Hematopoietic multipotent progenitor cell treated with erythropoietin and hydrocortisone succinate and interleukin-3 and kit ligand, for 17 days (in vitro differentiated cells): ENCODE data around the gene C13orf46.
"Not testable (repeated sequence)": the region's sequence is repeated elsewhere in the genome, so short reads cannot be mapped to it uniquely, and the experiment has no call there.

ENCODE experiments used
- DNase-seq: peaks from one replicate; pipeline ENCODE4 v3.0.0-alpha.2; 2015; ENCODE audit warnings: low spot score

C13orf46 gene

GRCh38 chr13:113922412-113923118 is 51.3 kb downstream of the C13orf46 start:
- no peak for DNase-seq

- no peak for DNase-seq
These were observed 52.1 kb downstream of the C13orf46 start for GRCh38 chr13:113921763-113922162.

GRCh38 chr13:113920606-113921286 is 53.1 kb downstream of the C13orf46 start:
- DNase-seq, result no peak

GRCh38 chr13:113919761-113920559 is 53.9 kb downstream of the C13orf46 start:
- DNase-seq, result no peak

GRCh38 chr13:113918981-113919701 is 54.7 kb downstream of the C13orf46 start:
- no peak for DNase-seq

GRCh38 chr13:113918580-113918979 is 55.3 kb downstream of the C13orf46 start:
- DNase-seq, result no peak

GRCh38 chr13:113917594-113918371 is 56.1 kb downstream of the C13orf46 start:
- no peak for DNase-seq

- DNase-seq, result no peak
These were observed 56.8 kb downstream of the C13orf46 start for GRCh38 chr13:113917096-113917495.

- DNase-seq, result no peak
These were observed 57.5 kb downstream of the C13orf46 start for GRCh38 chr13:113916330-113916815.

- no peak for DNase-seq
These were observed 58.0 kb downstream of the C13orf46 start for GRCh38 chr13:113915786-113916329.

- no peak for DNase-seq
These were observed 58.7 kb downstream of the C13orf46 start for GRCh38 chr13:113915012-113915763.

GRCh38 chr13:113914333-113915011 is 59.4 kb downstream of the C13orf46 start:
- DNase-seq, result no peak

GRCh38 chr13:113913838-113914237 is 60.0 kb downstream of the C13orf46 start:
- DNase-seq, result not testable (repeated sequence)

GRCh38 chr13:113913408-113913807 is 60.5 kb downstream of the C13orf46 start:
- DNase-seq, result not testable (repeated sequence)

- no peak for DNase-seq
These were observed 61.3 kb downstream of the C13orf46 start for GRCh38 chr13:113912596-113912995.

GRCh38 chr13:113907635-113908617 is 66.0 kb downstream of the C13orf46 start:
- DNase-seq, result no peak

- no peak for DNase-seq
These were observed 67.3 kb downstream of the C13orf46 start for GRCh38 chr13:113906571-113906970.

- DNase-seq, result no peak
These were observed 67.9 kb downstream of the C13orf46 start for GRCh38 chr13:113905942-113906341.
